LNCaP clone FGC (cell line): Measurements from ENCODE around the gene COL15A1.

Experiments used
- DNase-seq: peaks from one replicate; pipeline ENCODE4 v3.0.0-alpha.2; 2011; ENCODE audit warnings: low read depth
- H3K4me3 ChIP-seq: 2 replicates; pipeline ENCODE4 v1.5.1; 2011; ENCODE audit warnings: mild to moderate bottlenecking, low read depth, low read length, control low read depth
- TF ChIP-seq, protein P1 (sequence below): IDR thresholded peaks from 2 replicates; pipeline ENCODE4 v1.5.1; 2012; ENCODE audit warnings: mild to moderate bottlenecking; ENCODE audit not compliant: control insufficient read depth, insufficient read depth; ENCODE audit errors: extremely low read depth

Gene COL15A1

DNA sequence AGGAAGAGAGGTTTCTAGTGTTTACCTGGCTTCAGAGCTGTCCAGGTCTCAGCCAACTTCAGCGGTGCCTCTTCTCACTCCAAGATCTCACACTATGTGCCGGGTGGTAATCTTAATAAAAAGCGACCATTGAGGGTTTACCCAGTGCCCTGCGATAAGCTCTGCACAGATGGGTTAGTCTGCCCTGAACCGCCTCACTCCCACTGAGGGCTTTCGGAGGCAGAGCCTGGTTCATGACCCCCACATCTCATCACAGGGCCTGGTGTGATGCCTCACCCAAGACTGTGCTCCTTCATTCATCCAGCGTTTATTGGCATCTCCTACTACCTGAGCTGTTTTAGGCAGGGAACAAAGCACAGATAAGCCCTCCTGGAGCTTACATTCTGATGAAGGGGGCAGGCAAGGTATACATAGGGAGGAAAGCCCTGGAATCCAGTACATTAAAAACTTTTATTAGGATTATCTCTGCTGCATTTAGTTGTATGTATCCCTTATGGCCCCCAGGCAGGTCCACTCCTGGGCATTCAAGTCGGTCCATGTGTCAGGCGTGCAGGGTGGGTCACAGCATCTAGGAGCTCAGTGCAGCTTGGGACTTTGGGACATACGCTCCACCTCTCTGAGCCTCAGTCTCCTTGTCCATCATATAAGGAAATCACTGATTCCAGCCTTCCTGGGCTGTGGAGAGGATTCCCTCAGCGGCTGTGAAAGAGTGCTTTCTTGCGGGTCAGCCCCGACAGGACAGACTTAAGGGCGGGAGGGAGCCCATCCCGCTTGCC is 613 bp upstream of the COL15A1 start:
- DNase-seq, result no peak
- TF ChIP-seq, protein P1, sequence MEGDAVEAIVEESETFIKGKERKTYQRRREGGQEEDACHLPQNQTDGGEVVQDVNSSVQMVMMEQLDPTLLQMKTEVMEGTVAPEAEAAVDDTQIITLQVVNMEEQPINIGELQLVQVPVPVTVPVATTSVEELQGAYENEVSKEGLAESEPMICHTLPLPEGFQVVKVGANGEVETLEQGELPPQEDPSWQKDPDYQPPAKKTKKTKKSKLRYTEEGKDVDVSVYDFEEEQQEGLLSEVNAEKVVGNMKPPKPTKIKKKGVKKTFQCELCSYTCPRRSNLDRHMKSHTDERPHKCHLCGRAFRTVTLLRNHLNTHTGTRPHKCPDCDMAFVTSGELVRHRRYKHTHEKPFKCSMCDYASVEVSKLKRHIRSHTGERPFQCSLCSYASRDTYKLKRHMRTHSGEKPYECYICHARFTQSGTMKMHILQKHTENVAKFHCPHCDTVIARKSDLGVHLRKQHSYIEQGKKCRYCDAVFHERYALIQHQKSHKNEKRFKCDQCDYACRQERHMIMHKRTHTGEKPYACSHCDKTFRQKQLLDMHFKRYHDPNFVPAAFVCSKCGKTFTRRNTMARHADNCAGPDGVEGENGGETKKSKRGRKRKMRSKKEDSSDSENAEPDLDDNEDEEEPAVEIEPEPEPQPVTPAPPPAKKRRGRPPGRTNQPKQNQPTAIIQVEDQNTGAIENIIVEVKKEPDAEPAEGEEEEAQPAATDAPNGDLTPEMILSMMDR, result no peak
- H3K4me3 ChIP-seq, result no peak overlapping the region

DNA sequence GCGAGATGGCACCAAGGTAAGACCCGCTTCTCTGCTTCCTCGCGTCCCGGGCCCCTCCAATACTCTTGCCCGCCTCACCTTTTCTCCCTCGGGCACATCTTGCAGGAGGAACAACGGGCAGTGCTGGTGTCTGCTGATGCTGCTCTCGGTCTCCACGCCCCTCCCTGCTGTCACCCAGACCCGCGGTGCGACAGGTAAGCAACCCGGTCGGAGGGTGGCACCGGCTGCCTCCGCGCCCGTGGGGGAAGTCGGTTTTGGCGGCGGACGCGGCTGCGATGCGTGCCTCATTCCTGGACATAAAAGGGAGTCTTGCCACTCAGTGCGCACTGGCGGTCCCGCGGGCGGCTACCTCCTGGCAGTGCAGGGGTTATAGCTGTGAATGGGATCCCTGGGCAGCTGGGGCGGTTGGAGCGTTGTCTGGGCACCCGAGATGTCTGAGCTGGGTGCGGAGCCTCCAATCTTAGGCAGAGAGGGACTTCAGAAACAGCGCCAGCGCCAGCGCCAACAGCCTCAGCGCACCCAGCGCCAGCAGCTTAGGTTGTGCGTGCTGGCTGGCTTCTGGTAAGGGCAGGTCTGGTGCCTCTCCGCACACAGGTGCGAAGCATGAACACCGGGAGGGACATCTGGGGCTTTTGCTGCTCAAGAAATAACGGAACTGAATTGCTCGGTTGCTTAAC is 488 bp downstream of the COL15A1 start:
- no peak for DNase-seq
- H3K4me3 ChIP-seq, result no peak overlapping the region
- TF ChIP-seq, protein P1, result no peak

DNA sequence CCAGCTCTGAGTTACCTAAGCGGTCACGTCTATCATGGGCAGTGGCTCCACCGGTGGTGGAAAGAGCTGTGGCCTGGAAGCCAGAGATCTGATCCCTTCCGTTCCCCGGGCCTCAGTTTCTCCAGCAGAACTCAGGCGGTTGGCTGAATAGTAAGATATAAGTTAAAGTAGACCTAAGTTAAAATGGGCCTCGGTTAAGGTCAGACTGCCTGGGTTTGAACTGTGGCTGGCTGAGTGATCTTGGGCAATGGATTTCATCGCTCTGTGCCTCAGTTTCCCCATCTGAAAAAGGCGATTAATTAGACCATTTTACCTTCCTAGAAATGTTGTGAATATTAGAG is 997 bp downstream of the COL15A1 start:
- no peak overlapping the region for H3K4me3 ChIP-seq
- TF ChIP-seq, protein P1, result no peak
- DNase-seq, result no peak

DNA sequence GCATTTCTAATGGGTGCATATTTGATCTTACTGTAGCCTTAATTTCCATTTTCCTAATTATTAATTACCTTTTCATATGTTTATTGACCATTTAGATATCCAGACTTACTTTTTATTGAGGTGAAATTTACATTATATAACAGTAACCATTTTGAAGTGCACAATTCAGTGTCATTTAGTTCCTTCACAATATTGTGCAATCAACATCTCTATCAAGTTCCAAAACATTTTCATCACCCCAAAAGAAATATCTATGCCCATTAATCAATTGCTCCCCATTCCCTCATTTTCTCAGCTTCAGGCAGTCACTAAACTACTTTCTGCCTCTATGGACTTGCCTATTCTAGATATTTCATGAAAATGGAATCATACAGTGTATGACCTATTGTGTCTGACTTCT is 5.9 kb downstream of the COL15A1 start:
- no peak for DNase-seq
- TF ChIP-seq, protein P1, result no peak

DNA sequence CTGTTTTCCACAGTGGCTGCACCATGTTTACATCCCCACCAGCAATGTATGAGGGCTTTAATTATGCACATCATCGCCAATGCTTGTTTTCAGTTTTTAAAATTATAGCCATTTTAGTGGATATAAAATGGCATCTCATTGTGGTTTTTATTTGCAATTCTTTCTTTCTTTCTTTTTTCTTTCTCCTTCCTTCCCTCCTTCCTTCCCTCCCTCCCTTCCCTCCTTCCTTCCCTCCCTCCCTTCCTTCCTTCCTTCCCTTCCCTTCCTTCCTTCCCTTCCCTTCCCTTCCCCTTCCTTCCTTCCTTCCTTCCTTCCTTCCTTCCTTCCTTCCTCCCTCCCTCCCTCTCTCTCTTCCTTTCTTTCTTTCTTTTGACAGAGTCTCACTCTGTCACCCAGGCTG is 6.6 kb downstream of the COL15A1 start:
- TF ChIP-seq, protein P1, result no peak
- no peak for DNase-seq
- H3K4me3 ChIP-seq, result no peak overlapping the region

More for the DNA sequence above, 5.9 kb downstream of the COL15A1 start:
- no peak overlapping the region for H3K4me3 ChIP-seq

DNA sequence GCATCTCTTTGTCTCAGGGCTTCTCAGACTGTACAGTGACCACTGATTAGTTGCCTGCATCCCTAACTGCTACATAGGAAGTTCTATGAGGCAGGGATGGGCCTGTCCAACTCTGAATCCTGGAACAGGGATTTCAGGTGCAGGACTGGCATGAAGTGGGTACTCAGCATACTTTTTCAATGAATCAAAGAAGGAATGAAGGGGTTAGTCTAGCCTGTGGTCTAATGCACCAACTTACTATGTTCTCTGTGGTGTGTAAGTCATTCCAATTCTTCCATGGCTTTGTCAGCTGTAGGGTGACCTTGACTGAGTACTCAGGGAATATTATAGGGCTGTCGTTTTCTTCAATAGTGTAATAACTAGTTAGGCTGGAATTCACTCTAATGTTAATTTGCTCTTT is 8.3 kb downstream of the COL15A1 start:
- no peak overlapping the region for H3K4me3 ChIP-seq
- TF ChIP-seq, protein P1, result no peak
- DNase-seq, result no peak
